GM18507 (cell line): ENCODE measurements around the gene DUSP1.
"Not testable (repeated sequence)": the region's sequence is repeated elsewhere in the genome, so short reads cannot be mapped to it uniquely, and the experiment has no call there.

Experiments
- DNase-seq: peaks from one replicate; pipeline ENCODE4 v3.0.0; 2011; ENCODE audit warnings: low read depth; ENCODE audit not compliant: insufficient read length; ENCODE audit errors: extremely low spot score
- FAIRE-seq: peaks from 2 replicates; lab custom pipeline; 2011; peaks lifted over from hg19 to GRCh38; lab: Jason Lieb, UNC

The DUSP1 gene

GRCh38 chr5:172783319-172783718 lies 12.3 kb upstream of the DUSP1 start:
- not testable (repeated sequence) for DNase-seq, FAIRE-seq

DNA sequence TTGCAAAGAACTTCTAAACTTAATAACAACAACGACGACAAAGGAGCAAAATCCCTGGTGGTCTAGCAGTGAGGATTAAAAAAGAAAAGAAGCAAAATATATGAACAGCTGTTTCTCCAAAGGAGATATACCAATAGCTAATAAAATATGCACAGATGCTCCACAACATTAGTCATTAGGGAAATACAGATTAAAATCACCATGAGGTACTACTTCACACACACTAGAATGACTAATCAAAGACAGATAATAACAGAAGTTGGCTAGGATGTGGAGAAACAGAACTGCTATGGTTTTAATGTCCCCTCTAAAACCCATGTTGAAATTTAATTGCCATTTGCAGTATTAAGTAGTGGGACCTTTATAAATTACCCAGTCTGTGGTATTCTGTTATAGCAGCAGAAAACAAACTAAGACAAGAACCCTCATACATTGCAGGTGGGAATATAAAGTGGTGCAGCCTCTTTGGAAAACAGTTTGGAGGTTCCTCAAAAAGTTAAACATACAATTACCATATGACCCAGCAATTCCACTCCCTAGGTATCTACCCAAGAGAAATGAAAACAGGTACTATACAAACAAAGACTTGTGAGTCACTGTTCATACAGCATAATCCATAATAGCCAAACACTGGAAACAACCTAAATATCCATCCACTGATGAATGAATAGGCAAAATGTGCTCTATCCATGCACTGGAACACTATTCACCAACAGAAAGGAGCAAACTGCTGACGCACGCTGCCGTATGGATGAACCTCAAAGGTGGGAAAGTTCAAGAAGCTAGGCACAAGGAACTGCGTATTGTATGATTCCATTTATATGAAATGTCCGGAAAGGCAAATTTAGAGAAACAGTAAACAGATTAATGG lies 11.4 kb upstream of the DUSP1 start:
- FAIRE-seq (no peak), DNase-seq (no peak)

DNA sequence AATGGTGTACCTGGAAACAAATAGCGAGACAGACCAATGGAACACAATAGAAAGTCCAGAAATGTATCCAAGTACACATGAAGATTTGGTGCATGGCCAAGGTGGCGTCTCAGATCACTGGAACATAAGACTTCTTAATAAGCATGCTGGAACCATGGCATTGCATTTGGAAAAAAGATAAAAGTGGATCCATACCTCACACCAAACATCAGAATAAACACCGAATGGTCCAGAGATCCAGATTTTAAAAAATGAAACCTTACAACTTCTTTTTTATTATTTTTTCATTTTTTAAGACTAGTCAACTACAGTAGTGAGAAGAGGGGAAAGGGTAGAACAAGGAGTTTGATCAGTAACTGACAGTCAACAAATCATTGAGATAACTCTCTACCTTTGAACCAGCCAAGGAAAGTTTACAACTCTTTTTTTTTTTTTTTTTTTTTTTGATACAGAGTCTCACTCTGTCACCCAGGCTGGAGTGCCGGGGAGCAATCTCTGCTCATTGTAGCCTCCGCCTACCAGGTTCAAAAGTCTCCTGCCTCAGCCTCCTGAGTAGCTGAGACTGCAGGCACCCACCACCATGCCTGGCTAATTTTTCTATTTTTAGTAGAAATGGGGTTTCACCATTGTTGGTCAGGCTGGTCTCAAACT lies 8.8 kb upstream of the DUSP1 start:
- FAIRE-seq (no peak), DNase-seq (no peak)

GRCh38 chr5:172777881-172778814 lies 7.2 kb upstream of the DUSP1 start:
- no peak for DNase-seq
- FAIRE-seq: no peak

DNA sequence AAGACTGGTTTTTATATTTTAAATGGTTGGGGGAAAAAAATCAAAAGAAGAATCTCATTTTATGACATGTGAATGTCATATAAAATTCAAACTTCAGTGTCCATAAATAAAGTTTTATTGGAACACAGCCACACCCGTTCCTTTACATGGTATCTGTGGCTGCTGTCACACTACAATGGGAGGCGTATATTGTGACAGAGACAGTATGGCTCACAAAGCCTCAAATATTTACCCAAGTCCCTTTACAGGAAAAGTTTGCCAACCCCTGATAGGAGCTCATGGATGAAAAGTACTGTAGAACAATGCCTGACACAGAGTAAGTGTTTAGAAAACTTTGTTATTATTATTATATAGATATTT lies 5.2 kb upstream of the DUSP1 start:
- DNase-seq: no peak
- no peak for FAIRE-seq

- DNase-seq (no peak), FAIRE-seq (no peak)
These were observed 4.6 kb upstream of the DUSP1 start for GRCh38 chr5:172775326-172776234.

DNA sequence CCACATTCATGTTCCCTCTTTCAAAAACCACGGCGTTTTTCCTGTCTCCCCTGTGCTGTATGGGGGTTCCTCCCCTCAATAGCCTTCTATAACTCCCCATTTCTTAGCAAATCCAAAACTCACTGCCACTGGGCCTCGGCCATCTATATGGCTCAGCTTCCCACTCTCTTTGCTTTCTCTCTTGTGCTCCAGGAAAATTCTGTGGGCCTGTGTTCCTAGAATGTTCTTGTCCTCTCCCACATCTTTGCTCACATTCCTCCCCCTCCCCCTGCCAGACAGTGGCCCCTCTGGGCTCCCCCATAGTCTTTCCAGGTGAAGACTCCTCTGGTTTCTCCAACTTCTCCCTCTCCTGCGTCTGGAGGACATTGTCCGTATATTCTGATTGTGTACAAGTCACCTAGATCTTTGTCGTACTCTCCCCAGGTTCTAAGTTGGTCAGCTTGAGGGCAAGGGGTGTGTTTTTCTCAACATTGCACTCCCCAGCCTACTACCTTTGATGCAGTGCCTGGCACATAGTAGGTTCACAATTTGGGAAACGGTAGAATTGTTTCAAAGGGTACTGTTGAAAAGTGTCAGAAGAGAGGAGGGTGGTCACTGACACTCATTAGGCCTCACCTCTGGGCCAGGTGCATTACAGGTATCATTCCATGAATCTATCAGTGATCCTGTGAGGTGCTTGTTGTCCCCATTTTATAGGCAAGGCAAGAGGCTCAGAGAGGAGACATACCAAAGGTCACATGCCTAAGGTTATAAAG lies 3.7 kb upstream of the DUSP1 start:
- no peak for FAIRE-seq
- no peak for DNase-seq

- FAIRE-seq: no peak
- DNase-seq: no peak
These were observed 2.8 kb upstream of the DUSP1 start for GRCh38 chr5:172773481-172774469.

DNA sequence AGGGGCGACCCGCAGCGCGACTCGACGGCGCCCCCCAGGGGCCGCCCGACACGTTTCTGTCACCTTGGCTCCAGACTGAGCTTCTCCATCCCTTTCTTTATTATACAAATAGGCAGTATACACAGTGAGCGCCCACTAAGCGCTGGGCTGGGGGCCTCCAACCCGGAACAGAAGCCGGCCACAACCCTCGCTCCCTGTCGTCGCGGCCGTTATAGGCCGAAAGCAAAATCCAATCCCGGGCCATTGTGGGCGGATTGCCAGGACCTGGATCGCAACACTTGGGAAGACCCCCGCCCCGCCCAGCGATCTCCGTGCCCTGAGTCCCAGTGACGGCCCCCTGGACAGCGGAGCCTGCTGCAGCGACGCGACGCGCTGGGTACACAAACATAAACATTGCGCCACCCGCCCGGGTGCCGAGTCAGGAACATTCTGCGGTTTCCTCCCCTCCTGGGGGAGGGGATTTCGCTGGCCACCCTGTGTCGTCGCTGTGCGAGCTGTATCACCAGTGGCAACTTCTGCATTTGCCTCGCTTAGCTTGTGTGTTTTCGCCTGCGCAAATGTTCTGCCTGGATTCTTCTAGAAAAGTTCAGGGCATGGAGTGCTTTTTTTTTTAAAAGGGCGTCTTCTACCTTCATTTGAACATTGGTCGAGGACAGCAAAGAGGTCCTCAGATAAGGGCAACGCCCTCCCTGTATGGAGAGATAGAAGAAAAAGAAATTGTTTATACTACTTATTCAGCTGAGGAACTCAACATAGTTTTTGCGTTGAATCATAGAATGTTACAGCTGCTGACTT lies 1.3 kb upstream of the DUSP1 start:
- DNase-seq (peak; percentile 39), FAIRE-seq (no peak)

GRCh38 chr5:172771439-172772111 lies 580 bp upstream of the DUSP1 start:
- DNase-seq (no peak), FAIRE-seq (no peak)

DNA sequence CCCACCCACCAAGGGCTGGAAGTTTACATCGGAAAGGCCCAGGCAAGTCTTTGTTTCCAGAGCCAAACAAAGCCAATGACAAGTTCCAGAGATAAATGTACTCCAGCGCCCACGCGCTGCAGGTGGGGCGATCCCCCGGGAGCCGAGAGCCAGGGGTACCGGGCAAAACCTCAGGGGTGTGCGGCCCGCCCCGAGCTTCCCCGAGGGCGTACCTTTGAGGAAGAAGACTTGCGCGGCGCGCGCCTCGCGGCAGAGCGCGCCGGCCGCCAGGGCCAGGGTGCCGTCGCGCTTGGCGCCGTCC lies 671 bp downstream of the DUSP1 start:
- FAIRE-seq: peak; percentile 9

GRCh38 chr5:172769616-172770373 lies 1.2 kb downstream of the DUSP1 start:
- FAIRE-seq (no peak), DNase-seq (no peak)

More for the DNA sequence above, 671 bp downstream of the DUSP1 start:
- no peak for DNase-seq

DNA sequence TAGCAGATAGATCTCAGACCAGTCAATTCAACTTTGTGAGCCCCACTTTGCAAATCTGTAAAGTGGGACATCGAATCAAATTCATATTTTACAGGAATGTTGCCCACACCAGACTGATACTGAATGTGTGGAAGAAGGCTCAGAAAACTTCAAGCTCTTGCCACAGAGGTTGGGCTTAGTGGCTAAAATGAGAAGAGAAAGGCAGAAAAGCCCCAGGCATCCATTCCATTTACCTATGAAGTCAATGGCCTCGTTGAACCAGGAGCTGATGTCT lies 1.7 kb downstream of the DUSP1 start:
- no peak for FAIRE-seq
- DNase-seq: no peak

GRCh38 chr5:172768573-172769341 lies 2.2 kb downstream of the DUSP1 start:
- no peak for FAIRE-seq

DNA sequence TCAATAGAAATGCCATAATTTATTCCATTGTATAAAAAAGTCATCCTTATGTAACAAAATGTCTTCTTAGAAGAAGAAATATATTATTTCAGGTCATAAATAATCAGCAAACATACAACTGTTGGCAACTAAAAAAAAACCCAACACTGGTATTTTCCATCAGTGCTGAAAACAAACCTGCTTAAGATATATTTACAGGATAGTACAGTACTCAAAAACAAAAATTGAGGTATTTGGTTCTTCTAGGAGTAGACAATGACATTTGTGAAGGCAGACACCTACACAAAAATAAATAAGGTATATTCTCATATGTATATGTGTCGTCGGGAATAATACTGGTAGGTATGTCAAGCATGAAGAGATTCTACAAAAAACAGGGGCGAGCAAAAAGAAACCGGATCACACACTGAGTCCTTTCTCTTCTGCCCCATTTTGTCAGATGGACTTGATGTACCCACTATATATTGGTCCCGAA lies 2.9 kb downstream of the DUSP1 start:
- FAIRE-seq (no peak), DNase-seq (no peak)

More at GRCh38 chr5:172768573-172769341, 2.2 kb downstream of the DUSP1 start:
- no peak for DNase-seq
